Liver (tissue), 9 donors: Measurements from ENCODE around the gene PKNOX1. TPM values are rescaled to one million over a fixed set of nuclear protein-coding genes. Genes with fewer than 3 reads are reported as not detected.
"Not testable (repeated sequence)": the region's sequence is repeated elsewhere in the genome, so short reads cannot be mapped to it uniquely, and the experiment has no call there.

Experiments used
- DNase-seq: peaks from one replicate; pipeline ENCODE4 v3.0.0-alpha.2; 2017; ENCODE audit warnings: low spot score
- H3K27ac ChIP-seq, 2 donors: one replicate each; pipeline ENCODE4 v1.7.0; 2013; ENCODE audit warnings: inconsistent platforms in 2 of 2, low read length in 2 of 2, control low read depth in 1 of 2, low read depth in 1 of 2, mild to moderate bottlenecking in 1 of 2
- H3K27me3 ChIP-seq, 4 donors: one replicate each; pipeline versions ENCODE4 v1.6.1 to v1.7.0; 2013; ENCODE audit warnings: low read length in 3 of 4, inconsistent platforms in 1 of 4, mild to moderate bottlenecking in 1 of 4, moderate library complexity in 1 of 4; ENCODE audit not compliant: control insufficient read depth in 4 of 4, insufficient read depth in 4 of 4
- H3K36me3 ChIP-seq, 4 donors: one replicate each; pipeline versions ENCODE4 v1.6.1 to v1.7.0; 2013; ENCODE audit warnings: low read length in 3 of 4, mild to moderate bottlenecking in 3 of 4, low read depth in 1 of 4, moderate library complexity in 1 of 4; ENCODE audit not compliant: control insufficient read depth in 4 of 4, insufficient read depth in 3 of 4
- H3K4me1 ChIP-seq, 4 donors: one replicate each; pipeline versions ENCODE4 v1.6.1 to v1.7.0; 2013; ENCODE audit warnings: low read length in 3 of 4, mild to moderate bottlenecking in 3 of 4, moderate library complexity in 1 of 4; ENCODE audit not compliant: control insufficient read depth in 4 of 4, insufficient read depth in 4 of 4
- H3K4me3 ChIP-seq, 3 donors: one replicate each; pipeline versions ENCODE4 v1.6.1 to v1.7.0; 2013; ENCODE audit warnings: low read length in 3 of 3, control low read depth in 1 of 3, low read depth in 1 of 3, mild to moderate bottlenecking in 1 of 3
- H3K9ac ChIP-seq, 2 donors: one replicate each; pipeline ENCODE4 v1.7.0; 2013; ENCODE audit warnings: low read length in 2 of 2, mild to moderate bottlenecking in 2 of 2, moderate library complexity in 2 of 2, control low read depth in 1 of 2, low read depth in 1 of 2
- H3K9me3 ChIP-seq, 4 donors: one replicate each; pipeline versions ENCODE4 v1.6.1 to v1.7.0; 2013; ENCODE audit warnings: low read length in 3 of 4; ENCODE audit not compliant: control insufficient read depth in 4 of 4
- SP1 ChIP-seq: IDR thresholded peaks from 2 replicates; pipeline ENCODE4 v1.6.1; 2018; ENCODE audit warnings: antibody characterized with exemption, mild to moderate bottlenecking
- WGBS: extraction: QIAGEN DNeasy Blood & Tissue Kit; methylation state at CpG from one replicate; pipeline ENCODE4 v1.1.7; 2013; 5-methylcytosine and 5-hydroxymethylcytosine counted together
- polyA plus RNA-seq, 2 donors: library from polyadenylated mRNA; stranded (reverse) in 1 of 2; unstranded in 1 of 2; fragments of 200-250 nt in 1 of 2; fragments of >200 nt in 1 of 2; fragmentation: Nextera tagmentation in 1 of 2; extraction: Ambion mirVana in 1 of 2; gene quantifications; one replicate each; pipeline versions ENCODE4 v1.2.1 to v1.2.3, GENCODE V29; 2013 to 2015
- total RNA-seq, 2 donors: library from RNA; depleted of rRNA; stranded (reverse); fragments of >200 nt; gene quantifications; one replicate each; pipeline ENCODE4 v1.2.3, GENCODE V29; 2014
- donor health status: healthy.
- donor health status: healthy.
- donor health status: healthy.
- donor health status: healthy.
- donor health status: healthy.

Gene PKNOX1
- total and polyA plus RNA-seq, 4 donors: 2.8 to 10.3 (median 8.0) TPM

DNA sequence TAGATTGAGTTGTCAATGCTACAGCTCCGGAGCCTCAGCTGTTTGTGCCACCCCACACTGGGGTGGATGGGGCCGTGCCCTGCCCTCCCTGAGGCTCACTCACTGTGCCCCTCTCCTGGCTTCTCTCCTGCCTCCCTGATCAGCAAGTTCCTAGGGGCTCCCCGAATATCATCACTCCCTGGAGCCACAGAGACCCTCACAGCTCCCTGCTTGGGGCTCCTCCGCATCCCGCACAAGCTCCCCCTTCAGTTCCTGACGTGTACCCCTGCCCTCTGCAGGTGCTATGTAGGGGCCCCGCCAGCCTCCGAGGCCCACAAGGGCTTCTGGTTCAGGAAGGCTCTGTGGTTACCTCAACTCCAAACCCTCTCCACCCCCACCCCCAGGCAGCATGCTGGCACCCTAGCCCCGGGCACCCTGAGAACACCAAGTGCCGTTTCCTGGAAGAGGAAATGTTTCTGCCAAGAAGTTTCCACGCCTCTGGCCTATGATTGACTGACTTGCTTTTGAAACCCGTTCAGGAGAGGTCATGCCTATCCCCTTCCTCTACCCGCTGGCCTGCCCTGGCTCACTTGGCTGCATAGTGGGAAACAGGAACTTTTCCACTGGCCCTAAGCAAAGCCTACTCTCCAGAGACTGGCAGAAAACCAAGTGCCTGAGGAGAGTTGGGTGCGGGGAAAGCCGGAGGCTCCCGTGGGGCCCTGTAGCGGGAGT is 71.0 kb downstream of the PKNOX1 start:
- H3K9ac ChIP-seq, H3K36me3 ChIP-seq, H3K4me3 ChIP-seq, H3K4me1 ChIP-seq, H3K27me3 ChIP-seq, DNase-seq, H3K9me3 ChIP-seq: not testable (repeated sequence)
- H3K27ac ChIP-seq: peak overlapping the region; percentile 37 to 57
- 67% methylated on average over 7 of the region's 17 CpGs for WGBS
- peak; percentile 18 for TF ChIP-seq SP1

- not testable (repeated sequence) for H3K27me3 ChIP-seq, H3K4me1 ChIP-seq, H3K9me3 ChIP-seq, H3K4me3 ChIP-seq, H3K36me3 ChIP-seq, H3K9ac ChIP-seq
- peak overlapping the region; percentile 37 to 57 for H3K27ac ChIP-seq
- DNase-seq: peak; percentile 8
- 40% methylated on average over 17 of the region's 21 CpGs for WGBS
Observed at GRCh38 chr21:43045876-43046821, 71.8 kb downstream of the PKNOX1 start.

- DNase-seq, H3K9ac ChIP-seq: not testable (repeated sequence)
- WGBS: no CpG with 5 or more reads among the region's 13 CpGs
Observed at GRCh38 chr21:43053112-43053511, 78.8 kb downstream of the PKNOX1 start.

GRCh38 chr21:43062955-43063664 is 88.7 kb downstream of the PKNOX1 start:
- H3K27ac ChIP-seq, H3K9me3 ChIP-seq, H3K4me1 ChIP-seq, H3K27me3 ChIP-seq, DNase-seq, H3K4me3 ChIP-seq, H3K36me3 ChIP-seq, H3K9ac ChIP-seq: not testable (repeated sequence)
- 77% methylated on average over 2 of the region's 28 CpGs for WGBS

More at GRCh38 chr21:43053112-43053511, 78.8 kb downstream of the PKNOX1 start:
- not testable (repeated sequence) for H3K9me3 ChIP-seq, H3K36me3 ChIP-seq, H3K27me3 ChIP-seq, H3K4me1 ChIP-seq, H3K27ac ChIP-seq, H3K4me3 ChIP-seq

GRCh38 chr21:43064265-43064917 is 90.0 kb downstream of the PKNOX1 start:
- DNase-seq, H3K27me3 ChIP-seq, H3K4me1 ChIP-seq, H3K9me3 ChIP-seq, H3K4me3 ChIP-seq, H3K36me3 ChIP-seq, H3K27ac ChIP-seq, H3K9ac ChIP-seq: not testable (repeated sequence)
- no CpG with 5 or more reads among the region's 22 CpGs for WGBS

DNA sequence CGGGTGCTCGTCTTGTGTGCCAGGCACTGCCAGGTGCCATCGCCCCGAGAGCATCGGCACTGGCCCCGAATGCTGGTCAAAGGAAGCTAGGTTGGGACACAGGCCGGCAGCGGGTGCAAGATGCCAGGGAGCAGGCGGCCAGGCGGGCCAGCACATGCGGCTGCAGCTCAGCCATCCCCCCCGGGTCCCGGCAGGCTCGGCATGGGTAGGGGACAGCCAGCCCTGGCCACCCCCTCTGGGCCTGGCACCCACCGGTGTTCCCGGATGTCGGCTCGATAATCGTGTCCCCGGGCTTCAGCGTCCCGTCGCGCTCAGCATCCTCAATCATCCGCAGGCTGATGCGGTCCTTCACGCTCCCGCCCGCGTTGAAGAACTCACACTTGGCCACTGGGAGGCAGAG is 91.6 kb downstream of the PKNOX1 start:
- not testable (repeated sequence) for H3K4me3 ChIP-seq, H3K9me3 ChIP-seq, H3K36me3 ChIP-seq, H3K4me1 ChIP-seq, DNase-seq, H3K27me3 ChIP-seq, H3K27ac ChIP-seq, H3K9ac ChIP-seq
- WGBS: 98% methylated on average over 11 of the region's 30 CpGs

DNA sequence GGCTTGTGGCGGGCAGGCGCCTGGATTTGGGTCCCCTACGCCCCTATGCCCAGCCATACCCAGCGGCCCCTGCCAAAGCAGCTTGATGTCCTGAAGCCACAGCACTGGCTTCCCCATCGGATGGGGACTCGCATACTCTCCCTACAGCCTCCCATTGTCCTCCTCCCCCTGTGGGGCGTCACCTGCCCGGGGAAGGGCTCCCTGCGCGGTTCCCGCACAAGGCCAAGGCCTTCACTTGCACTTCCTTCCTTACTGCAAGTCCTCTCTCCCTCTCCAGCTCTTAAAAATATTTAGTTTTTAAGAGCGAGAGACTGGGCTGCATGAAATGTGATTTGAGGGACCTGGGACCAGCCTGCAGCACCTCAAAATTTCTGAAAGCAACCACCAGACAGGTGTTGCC is 92.3 kb downstream of the PKNOX1 start:
- H3K27ac ChIP-seq, H3K36me3 ChIP-seq, H3K4me3 ChIP-seq, H3K9ac ChIP-seq, H3K4me1 ChIP-seq, DNase-seq, H3K9me3 ChIP-seq, H3K27me3 ChIP-seq: not testable (repeated sequence)
- WGBS: 90% methylated on average over 8 of the region's 12 CpGs
